ENCODE results near the gene OTUD7B. TPM values are rescaled to one million over a fixed set of nuclear protein-coding genes. Genes with fewer than 3 reads are reported as not detected.
"Not testable (repeated sequence)": the region's sequence is repeated elsewhere in the genome, so short reads cannot be mapped to it uniquely, and the experiment has no call there.

Gene OTUD7B
- total RNA-seq, 1 donor from 2014 or later = 4.9 TPM

- FAIRE-seq (no peak), DNase-seq (ENCODE audit: low spot score in 2 of 2) (peak; percentile 21 to 56)
Measured at GRCh38 chr1:149962039-149962647, 48.4 kb downstream of the OTUD7B start.

- DNase-seq (ENCODE audit: low spot score in 2 of 2); FAIRE-seq: not testable (repeated sequence)
Measured at GRCh38 chr1:149957548-149957947, 53.0 kb downstream of the OTUD7B start.

- FAIRE-seq (no peak), DNase-seq (ENCODE audit: low spot score in 2 of 2) (no peak)
Measured at GRCh38 chr1:149949911-149950310, 60.6 kb downstream of the OTUD7B start.

GRCh38 chr1:149945206-149945605 is 65.3 kb downstream of the OTUD7B start:
- FAIRE-seq = no peak

GRCh38 chr1:149942885-149943284 is 67.6 kb downstream of the OTUD7B start:
- no peak for DNase-seq (ENCODE audit: low spot score in 2 of 2)
- FAIRE-seq = no peak

More at GRCh38 chr1:149945206-149945605, 65.3 kb downstream of the OTUD7B start:
- no peak for DNase-seq (ENCODE audit: low spot score in 2 of 2)

GRCh38 chr1:149942207-149942606 is 68.3 kb downstream of the OTUD7B start:
- FAIRE-seq (no peak), DNase-seq (ENCODE audit: low spot score in 2 of 2) (peak; percentile 13 to 42)

- FAIRE-seq (no peak), DNase-seq (ENCODE audit: low spot score in 2 of 2) (no peak)
Measured at GRCh38 chr1:149940427-149940826, 70.1 kb downstream of the OTUD7B start.

- DNase-seq (ENCODE audit: low spot score in 2 of 2); FAIRE-seq: not testable (repeated sequence)
Measured at GRCh38 chr1:149938668-149939003, 71.9 kb downstream of the OTUD7B start.

GRCh38 chr1:149937759-149938158 is 72.8 kb downstream of the OTUD7B start:
- no peak for DNase-seq (ENCODE audit: low spot score in 2 of 2)
- FAIRE-seq = no peak

GRCh38 chr1:149936992-149937705 is 73.4 kb downstream of the OTUD7B start:
- no peak for FAIRE-seq

GRCh38 chr1:149936170-149936991 is 74.1 kb downstream of the OTUD7B start, which contains the start of gene MTMR11:
TSS of gene MTMR11 (minus strand) at chr1:149936879. CDS start at chr1:149936647, 232 bp downstream.
- no peak for FAIRE-seq
- no peak for DNase-seq (ENCODE audit: low spot score in 2 of 2)

More at GRCh38 chr1:149936992-149937705, 73.4 kb downstream of the OTUD7B start:
- no peak for DNase-seq (ENCODE audit: low spot score in 2 of 2)

GRCh38 chr1:149934356-149934755 is 76.2 kb downstream of the OTUD7B start:
- no peak for DNase-seq (ENCODE audit: low spot score in 2 of 2)
- FAIRE-seq = no peak

- FAIRE-seq (no peak), DNase-seq (ENCODE audit: low spot score in 2 of 2) (no peak)
Measured at GRCh38 chr1:149933208-149933607, 77.3 kb downstream of the OTUD7B start.

GRCh38 chr1:149932474-149932873 is 78.1 kb downstream of the OTUD7B start:
- FAIRE-seq (no peak), DNase-seq (ENCODE audit: low spot score in 2 of 2) (no peak)

GRCh38 chr1:149931212-149931790 is 79.2 kb downstream of the OTUD7B start:
- DNase-seq (ENCODE audit: low spot score in 2 of 2) = no peak
- FAIRE-seq = no peak

- FAIRE-seq (no peak), DNase-seq (ENCODE audit: low spot score in 2 of 2) (no peak)
Measured at GRCh38 chr1:149929856-149930255, 80.7 kb downstream of the OTUD7B start.

GRCh38 chr1:149928401-149928724 is 82.2 kb downstream of the OTUD7B start:
- no peak for FAIRE-seq

GRCh38 chr1:149927563-149928400 is 82.7 kb downstream of the OTUD7B start, which contains the start of gene SF3B4:
TSS of gene SF3B4 (minus strand) at chr1:149927803. CDS start at chr1:149927759, 44 bp downstream.
- no peak for FAIRE-seq

More at GRCh38 chr1:149928401-149928724, 82.2 kb downstream of the OTUD7B start:
- no peak for DNase-seq (ENCODE audit: low spot score in 2 of 2)

GRCh38 chr1:149927056-149927562 is 83.4 kb downstream of the OTUD7B start:
- FAIRE-seq (no peak), DNase-seq (ENCODE audit: low spot score in 2 of 2) (no peak)

More at GRCh38 chr1:149927563-149928400, 82.7 kb downstream of the OTUD7B start, which contains the start of gene SF3B4:
- peak; percentile 76 to 88 for DNase-seq (ENCODE audit: low spot score in 2 of 2)
